OCI-LY3 (cell line): ENCODE data around the gene NAA25.

ENCODE experiments used
- H2AFZ ChIP-seq: fragments of 200-600, 300-600 bp; shearing (Covaris generic); 2 replicates; pipeline ENCODE4 v1.6.0; 2014; ENCODE audit warnings: antibody characterized with exemption, low read depth, low read length
- H3K27ac ChIP-seq: fragments of 200-600, 300-600 bp; sonication (generic); 2 replicates; pipeline ENCODE4 v1.5.1; 2014; ENCODE audit warnings: mild to moderate bottlenecking, low read length, moderate library complexity, mixed read lengths
- H3K27me3 ChIP-seq: fragments of 200-600, 300-600 bp; sonication (generic); 2 replicates; pipeline ENCODE4 v1.6.1; 2014; ENCODE audit warnings: low read depth, low read length, mixed read lengths
- H3K36me3 ChIP-seq: fragments of 200-600, 300-600 bp; sonication (generic); replicated peaks from 2 replicates; pipeline ENCODE3; 2014; ENCODE audit warnings: low read depth, low read length, mixed read lengths
- H3K4me1 ChIP-seq: fragments of 300-600, 200-600 bp; sonication (generic); 2 replicates; pipeline ENCODE4 v1.6.1; 2014; ENCODE audit warnings: low read length, mixed read lengths
- H3K4me2 ChIP-seq: fragments of 200-600, 300-600 bp; sonication (generic); 2 replicates; pipeline ENCODE4 v1.6.1; 2014; ENCODE audit warnings: low read length, mixed read lengths
- H3K4me3 ChIP-seq: fragments of 300-600, 200-600 bp; sonication (generic); 2 replicates; pipeline ENCODE4 v1.5.1; 2014; ENCODE audit warnings: antibody characterized with exemption, mild to moderate bottlenecking, low read length, moderate library complexity
- H3K79me2 ChIP-seq: fragments of 300-600, 200-600 bp; shearing (Covaris generic); 2 replicates; pipeline ENCODE4 v1.6.1; 2014; ENCODE audit warnings: mild to moderate bottlenecking, low read length, mixed read lengths
- H3K9ac ChIP-seq: fragments of 300-600, 200-600 bp; shearing (Covaris generic); 2 replicates; pipeline ENCODE4 v1.6.0; 2014; ENCODE audit warnings: mild to moderate bottlenecking, low read length, moderate library complexity
- H3K9me3 ChIP-seq: fragments of 200-600, 300-600 bp; shearing (Covaris generic); 2 replicates; pipeline ENCODE4 v1.6.1; 2014; ENCODE audit warnings: low read length, mixed read lengths; ENCODE audit not compliant: insufficient read depth
- H4K20me1 ChIP-seq: fragments of 200-600, 300-600 bp; sonication (generic); 2 replicates; pipeline ENCODE4 v1.6.1; 2016; ENCODE audit warnings: low read length, mixed read lengths; ENCODE audit not compliant: insufficient read depth
- EZH2phosphoT487 ChIP-seq: fragments of 200-600 bp; shearing (Covaris generic); IDR thresholded peaks from 2 replicates; pipeline ENCODE4 v1.6.1; 2018; ENCODE audit warnings: antibody characterized with exemption, mixed run types, low read depth
- TF ChIP-seq, protein P1 (sequence below): fragments of 200-600, 300-600 bp; sonication (generic); IDR thresholded peaks from 2 replicates; pipeline ENCODE4 v1.5.1; 2014; ENCODE audit warnings: antibody characterized with exemption, low read length, low read depth

Gene NAA25

DNA sequence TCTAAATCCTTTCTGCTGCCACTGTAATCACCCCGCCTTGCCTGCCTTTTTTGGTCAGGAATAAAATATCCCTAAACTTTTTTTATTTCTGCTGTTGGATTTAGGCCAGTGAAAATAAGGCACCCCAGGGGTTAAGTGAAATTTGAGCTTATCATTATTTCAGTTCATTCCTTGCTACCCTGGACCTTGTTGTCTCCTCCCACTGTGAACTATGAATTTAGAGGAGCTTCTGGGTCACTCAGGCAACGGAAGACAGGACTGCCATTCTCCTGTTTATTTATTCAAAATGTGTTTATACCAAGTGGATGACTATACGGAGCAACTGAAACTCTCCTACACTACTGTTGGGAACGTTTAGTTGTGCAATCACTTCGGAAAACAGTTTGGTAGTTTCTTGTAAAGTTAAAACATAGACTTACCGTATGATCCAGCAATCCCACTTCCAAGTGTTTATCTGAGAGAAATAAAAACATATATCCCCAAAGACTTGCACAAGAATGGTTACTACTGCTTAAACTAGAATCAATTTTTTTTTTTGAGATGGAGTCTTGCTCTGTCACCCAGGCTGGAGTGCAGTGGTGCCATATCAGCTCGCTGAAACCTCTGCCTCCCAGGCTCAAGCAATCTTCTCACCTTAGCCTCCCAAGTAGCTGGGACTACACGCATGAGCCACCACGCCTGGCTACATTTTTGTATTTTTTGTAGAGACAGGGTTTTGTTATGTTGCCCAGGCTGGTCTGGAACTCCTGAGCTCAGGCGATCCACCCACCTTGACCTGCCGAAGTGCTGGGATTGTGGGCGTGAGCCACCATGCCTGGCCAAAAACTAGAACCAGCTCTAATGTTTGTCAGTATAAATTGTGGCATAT lies 14.5 kb upstream of the NAA25 start:
- H3K4me2 ChIP-seq, result no peak overlapping the region
- H3K9ac ChIP-seq, result no peak overlapping the region
- peaks cover 8% of the 10 kb centered on the region for H3K36me3 ChIP-seq
- no peaks in the 10 kb centered on the region for H3K9me3 ChIP-seq
- peaks cover 18% of the 10 kb centered on the region for H3K4me1 ChIP-seq
- peaks cover 2% of the 10 kb centered on the region; the same call in 1 of the 2 replicates for H3K27me3 ChIP-seq
- no peak for TF ChIP-seq EZH2phosphoT487
- TF ChIP-seq, protein P1, sequence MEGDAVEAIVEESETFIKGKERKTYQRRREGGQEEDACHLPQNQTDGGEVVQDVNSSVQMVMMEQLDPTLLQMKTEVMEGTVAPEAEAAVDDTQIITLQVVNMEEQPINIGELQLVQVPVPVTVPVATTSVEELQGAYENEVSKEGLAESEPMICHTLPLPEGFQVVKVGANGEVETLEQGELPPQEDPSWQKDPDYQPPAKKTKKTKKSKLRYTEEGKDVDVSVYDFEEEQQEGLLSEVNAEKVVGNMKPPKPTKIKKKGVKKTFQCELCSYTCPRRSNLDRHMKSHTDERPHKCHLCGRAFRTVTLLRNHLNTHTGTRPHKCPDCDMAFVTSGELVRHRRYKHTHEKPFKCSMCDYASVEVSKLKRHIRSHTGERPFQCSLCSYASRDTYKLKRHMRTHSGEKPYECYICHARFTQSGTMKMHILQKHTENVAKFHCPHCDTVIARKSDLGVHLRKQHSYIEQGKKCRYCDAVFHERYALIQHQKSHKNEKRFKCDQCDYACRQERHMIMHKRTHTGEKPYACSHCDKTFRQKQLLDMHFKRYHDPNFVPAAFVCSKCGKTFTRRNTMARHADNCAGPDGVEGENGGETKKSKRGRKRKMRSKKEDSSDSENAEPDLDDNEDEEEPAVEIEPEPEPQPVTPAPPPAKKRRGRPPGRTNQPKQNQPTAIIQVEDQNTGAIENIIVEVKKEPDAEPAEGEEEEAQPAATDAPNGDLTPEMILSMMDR, result no peak
- H3K79me2 ChIP-seq, result peaks cover 27% of the 10 kb centered on the region
- no peak overlapping the region for H3K4me3 ChIP-seq
- H2AFZ ChIP-seq, result no peak overlapping the region
- H3K27ac ChIP-seq, result no peak overlapping the region
- peaks cover 14% of the 10 kb centered on the region; the same call in 1 of the 2 replicates for H4K20me1 ChIP-seq

DNA sequence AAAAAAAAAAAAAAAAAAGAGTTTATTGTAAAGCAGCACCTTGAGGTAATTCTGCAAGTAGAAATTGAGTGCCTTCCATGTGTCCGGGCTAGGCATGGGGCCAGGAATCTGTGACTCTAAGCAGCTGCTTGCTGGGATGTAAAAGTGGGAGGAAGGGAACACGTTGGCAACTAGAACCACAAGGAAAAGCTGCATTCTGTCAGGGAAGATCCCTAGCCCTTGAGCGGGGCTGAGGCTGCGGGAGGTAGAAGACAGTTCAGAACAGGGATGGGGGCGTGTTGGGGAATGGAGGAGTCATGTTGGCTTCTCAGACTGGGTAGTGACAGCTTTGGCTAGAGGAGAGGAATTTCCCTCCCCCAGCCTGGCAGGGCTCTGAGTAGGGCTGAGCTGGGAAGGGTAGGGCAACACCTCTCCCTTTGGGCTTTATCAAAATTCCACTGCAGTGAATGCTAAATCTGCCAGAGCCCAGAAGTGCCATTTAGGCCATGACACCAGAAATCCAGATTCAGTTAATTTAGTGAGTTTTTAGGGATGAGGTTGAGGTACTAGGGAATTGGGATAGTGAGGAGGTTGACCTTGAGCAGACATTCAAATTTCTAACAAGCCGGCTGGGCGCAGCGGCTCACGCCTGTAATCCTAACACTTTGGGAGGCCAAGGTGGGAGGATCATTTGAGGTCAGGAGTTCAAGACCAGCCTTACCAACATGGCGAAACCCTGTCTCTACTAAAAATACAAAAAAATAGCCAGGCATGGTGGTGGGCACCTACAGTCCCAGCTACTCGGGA lies 13.4 kb upstream of the NAA25 start:
- H3K4me2 ChIP-seq, result no peak overlapping the region
- no peaks in the 10 kb centered on the region for H3K9me3 ChIP-seq
- H4K20me1 ChIP-seq, result peaks cover 9% of the 10 kb centered on the region; the same call in 1 of the 2 replicates
- peaks cover 5% of the 10 kb centered on the region for H3K36me3 ChIP-seq
- H3K4me3 ChIP-seq, result no peak overlapping the region
- peaks cover 2% of the 10 kb centered on the region; the same call in 1 of the 2 replicates for H3K27me3 ChIP-seq
- H3K27ac ChIP-seq, result no peak overlapping the region
- TF ChIP-seq, protein P1, result no peak
- TF ChIP-seq EZH2phosphoT487, result no peak
- peaks cover 15% of the 10 kb centered on the region for H3K4me1 ChIP-seq
- no peak overlapping the region for H2AFZ ChIP-seq
- no peak overlapping the region for H3K9ac ChIP-seq
- H3K79me2 ChIP-seq, result peaks cover 16% of the 10 kb centered on the region

DNA sequence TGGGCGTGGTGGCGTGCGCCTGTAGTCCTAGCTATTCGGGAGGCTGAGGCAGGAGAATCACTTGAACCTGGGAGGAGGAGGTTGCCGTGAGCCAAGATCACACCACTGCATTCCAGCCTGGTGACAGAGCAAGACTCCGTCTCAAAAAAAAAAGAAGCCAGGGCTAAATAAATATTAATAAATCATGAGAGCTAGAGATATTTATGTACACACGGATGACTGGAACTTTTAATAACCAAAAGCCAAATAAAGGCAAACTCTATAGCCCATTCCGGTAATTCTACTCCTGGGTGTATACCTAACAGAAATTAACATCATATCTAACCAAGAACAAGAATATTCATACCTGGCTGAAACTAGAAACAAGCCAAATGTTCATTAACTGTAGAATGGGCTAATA lies 9.1 kb upstream of the NAA25 start:
- H3K4me2 ChIP-seq, result no peak overlapping the region
- TF ChIP-seq EZH2phosphoT487, result no peak
- TF ChIP-seq, protein P1, result no peak
- H2AFZ ChIP-seq, result no peak overlapping the region
- no peaks in the 10 kb centered on the region for H4K20me1 ChIP-seq
- peaks cover 9% of the 10 kb centered on the region for H3K4me1 ChIP-seq
- no peaks in the 10 kb centered on the region for H3K9me3 ChIP-seq
- no peaks in the 10 kb centered on the region for H3K36me3 ChIP-seq
- no peak overlapping the region for H3K9ac ChIP-seq
- H3K27ac ChIP-seq, result no peak overlapping the region
- H3K79me2 ChIP-seq, result no peaks in the 10 kb centered on the region
- H3K27me3 ChIP-seq, result no peaks in the 10 kb centered on the region
- no peak overlapping the region for H3K4me3 ChIP-seq
